ENCODE data around the gene PODN.

The PODN gene

GRCh38 chr1:53061859-53062707 lies at the start of gene PODN:
TSS of gene PODN (plus strand) at chr1:53062213. CDS start at chr1:53069856, 7,643 bp downstream.
- DNase-seq = no peak

- peak; percentile 80 to 90 for DNase-seq
These were observed 47.1 kb upstream of the PODN start for GRCh38 chr1:53014791-53015507.

- DNase-seq = no peak
These were observed 46.5 kb upstream of the PODN start for GRCh38 chr1:53015508-53015860.

GRCh38 chr1:53016705-53017104 lies 45.3 kb upstream of the PODN start:
- DNase-seq = peak in 1 of 2 donors; percentile 21

- no peak for DNase-seq
These were observed 41.4 kb upstream of the PODN start for GRCh38 chr1:53020588-53020987.

- no peak for DNase-seq
These were observed 39.8 kb upstream of the PODN start for GRCh38 chr1:53022179-53022578.

- DNase-seq = no peak
These were observed 38.5 kb upstream of the PODN start for GRCh38 chr1:53023546-53023945.

- no peak for DNase-seq
These were observed 37.9 kb upstream of the PODN start for GRCh38 chr1:53024117-53024516.

GRCh38 chr1:53025034-53025768 lies 36.8 kb upstream of the PODN start:
- DNase-seq = peak; percentile 79 to 93

GRCh38 chr1:53025769-53026112 lies 36.3 kb upstream of the PODN start:
- peak; percentile 23 to 44 for DNase-seq

- DNase-seq = no peak
These were observed 35.8 kb upstream of the PODN start for GRCh38 chr1:53026254-53026653.

- no peak for DNase-seq
These were observed 30.3 kb upstream of the PODN start for GRCh38 chr1:53031732-53032131.

- no peak for DNase-seq
These were observed 24.9 kb upstream of the PODN start for GRCh38 chr1:53037159-53037558.

GRCh38 chr1:53038566-53038965 lies 23.4 kb upstream of the PODN start:
- DNase-seq = no peak

GRCh38 chr1:53043271-53043670 lies 18.7 kb upstream of the PODN start:
- DNase-seq = no peak

- DNase-seq = no peak
These were observed 17.1 kb upstream of the PODN start for GRCh38 chr1:53044926-53045325.

- no peak for DNase-seq
These were observed 15.1 kb upstream of the PODN start for GRCh38 chr1:53046930-53047329.

GRCh38 chr1:53047737-53048736 lies 14.0 kb upstream of the PODN start:
- DNase-seq = no peak

- no peak for DNase-seq
These were observed 12.9 kb upstream of the PODN start for GRCh38 chr1:53048960-53049573.

GRCh38 chr1:53049574-53049967 lies 12.4 kb upstream of the PODN start:
- DNase-seq = no peak

- DNase-seq = no peak
These were observed 11.7 kb upstream of the PODN start for GRCh38 chr1:53050310-53050709.

- DNase-seq = no peak
These were observed 10.3 kb upstream of the PODN start for GRCh38 chr1:53051676-53052075.
